AG20443 (cell line): ENCODE measurements around the gene ALX4.

Source experiments
- DNase-seq: peaks from one replicate; pipeline ENCODE4 v3.0.0; 2012; ENCODE audit warnings: low spot score, mixed read lengths

The ALX4 gene

DNA sequence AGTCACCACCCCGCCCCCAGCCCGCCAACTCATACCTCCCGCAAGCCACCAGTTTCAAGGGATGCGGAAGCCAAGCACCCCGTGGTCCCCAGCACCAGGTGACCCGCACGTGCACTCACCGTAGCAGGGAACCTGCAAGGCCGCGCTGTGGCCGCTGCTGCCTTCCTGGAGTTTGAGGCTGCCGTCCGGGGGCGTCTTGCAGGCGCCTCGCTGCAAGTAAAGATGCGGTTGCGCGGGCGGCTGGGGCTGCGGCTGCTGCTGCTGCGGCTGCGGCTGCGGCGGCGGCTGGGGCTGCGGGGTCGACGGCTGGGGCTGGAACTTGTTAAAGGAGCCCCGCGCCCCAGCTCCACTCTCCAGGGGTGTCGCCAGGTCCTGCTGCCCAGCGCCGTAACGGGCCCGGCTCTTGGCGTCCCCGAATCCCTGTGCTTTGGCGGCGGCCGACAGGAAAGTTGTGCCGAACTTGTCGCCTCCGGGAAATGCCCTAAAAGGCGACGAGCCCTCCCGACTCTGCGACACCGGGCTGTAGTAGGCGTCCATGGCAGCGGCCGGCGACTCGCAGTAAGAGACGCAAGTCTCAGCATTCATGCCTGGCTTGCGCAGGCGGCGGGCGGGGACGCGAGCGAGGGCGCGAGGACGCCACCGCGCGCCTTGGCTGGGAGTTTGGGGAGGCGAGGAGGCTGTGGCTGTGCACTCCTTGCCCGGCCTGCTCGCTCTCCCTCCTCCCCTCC, at the start of gene ALX4:
ALX4 (minus strand) TSS at position 662 of the 728 bp plus-strand sequence; CDS start at position 585, 77 bp downstream.
- DNase-seq = peak; percentile 69

- no peak for DNase-seq
Measured at GRCh38 chr11:44359162-44359561, 49.2 kb upstream of the ALX4 start.

- no peak for DNase-seq
Measured at GRCh38 chr11:44358713-44359112, 48.8 kb upstream of the ALX4 start.

DNA sequence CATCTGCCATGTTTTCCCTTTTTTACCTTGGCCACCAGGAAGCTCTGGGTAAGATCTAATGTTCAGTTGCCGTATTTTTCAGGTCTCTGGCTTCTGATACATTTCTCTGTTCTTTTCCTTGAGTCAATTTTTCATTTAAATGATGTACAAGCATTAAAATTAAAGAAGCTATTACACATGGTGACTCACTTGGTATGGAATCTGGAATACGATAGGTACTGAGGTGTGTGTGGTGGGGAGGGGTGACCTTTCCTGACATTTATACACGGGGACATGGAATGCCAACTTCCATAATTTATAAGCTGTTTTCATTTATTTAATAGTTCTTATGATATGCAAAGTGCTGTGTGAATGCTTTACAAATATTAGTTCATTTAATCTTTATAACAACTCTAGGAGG, 47.8 kb upstream of the ALX4 start:
- no peak for DNase-seq

DNA sequence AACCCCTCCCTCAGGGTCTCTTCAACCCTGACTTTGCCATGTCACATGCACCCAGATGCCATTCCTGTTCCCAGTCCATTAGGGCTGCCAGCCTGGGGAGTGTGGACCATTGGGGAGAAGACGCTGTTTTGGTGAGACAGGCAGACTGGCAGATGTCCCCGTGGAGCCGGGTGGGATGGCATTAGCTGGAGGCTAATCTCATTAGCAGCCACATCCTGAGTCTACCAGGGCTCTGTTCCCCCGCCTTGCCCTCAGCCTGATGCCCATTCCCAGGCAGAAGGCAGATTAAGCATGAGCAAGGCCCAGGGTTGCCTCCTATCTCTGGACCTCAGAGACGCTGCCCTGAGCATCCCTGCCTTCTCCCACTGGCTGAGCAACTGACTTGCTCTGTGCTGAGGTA, 46.4 kb upstream of the ALX4 start:
- no peak for DNase-seq

- DNase-seq = no peak
Measured at GRCh38 chr11:44351898-44352498, 42.1 kb upstream of the ALX4 start.

DNA sequence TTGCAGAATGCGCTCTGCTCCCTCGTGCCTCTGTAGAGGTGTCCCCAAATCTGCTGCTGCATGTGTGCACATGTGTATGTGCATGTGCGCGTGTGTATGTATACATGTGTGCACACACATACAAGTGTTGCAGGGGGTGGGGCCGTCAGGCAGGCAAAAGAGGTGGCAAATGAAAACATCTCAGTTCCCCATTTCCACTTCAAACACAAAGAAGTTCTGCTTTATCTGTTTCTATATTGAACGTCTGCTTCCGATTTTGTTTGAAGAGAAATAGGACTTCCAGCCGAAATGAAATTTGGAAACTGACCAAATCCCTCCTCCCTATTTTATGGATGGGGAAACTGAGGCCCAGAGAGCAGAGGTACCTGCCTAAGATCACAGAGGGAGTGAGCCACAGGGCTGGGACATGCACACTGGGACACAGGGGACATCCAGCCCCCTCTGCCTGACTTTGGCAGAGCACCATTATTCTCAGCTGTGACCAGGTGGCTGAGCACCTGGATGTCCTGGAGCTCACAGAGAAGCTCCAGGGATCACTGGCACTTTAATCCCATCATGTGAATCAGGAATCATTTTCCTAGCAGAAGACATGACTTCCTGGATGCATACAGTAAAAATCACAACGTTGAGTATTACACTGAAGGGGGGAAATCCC, 41.2 kb upstream of the ALX4 start:
- no peak for DNase-seq

- no peak for DNase-seq
Measured at GRCh38 chr11:44349328-44349727, 39.4 kb upstream of the ALX4 start.

DNA sequence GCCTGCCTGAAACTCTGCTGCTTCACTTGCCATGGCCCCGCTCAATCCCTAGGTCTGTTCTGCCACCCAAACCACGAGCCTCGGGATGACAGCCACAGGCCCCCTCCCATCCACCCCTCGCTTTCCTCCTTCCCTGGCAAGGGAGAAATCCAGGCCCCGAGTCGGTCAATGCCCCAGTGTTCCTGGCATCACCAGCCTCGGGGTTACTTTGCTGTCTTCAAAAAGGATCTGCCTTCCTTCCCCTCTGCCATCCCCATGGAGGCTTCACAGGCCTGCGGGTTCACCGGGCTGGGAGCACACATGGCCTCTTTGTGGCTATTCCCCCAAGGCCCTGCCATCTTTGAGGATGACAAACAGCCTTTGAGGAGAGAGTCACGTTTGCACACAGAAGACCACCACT, 38.8 kb upstream of the ALX4 start:
- DNase-seq = no peak

DNA sequence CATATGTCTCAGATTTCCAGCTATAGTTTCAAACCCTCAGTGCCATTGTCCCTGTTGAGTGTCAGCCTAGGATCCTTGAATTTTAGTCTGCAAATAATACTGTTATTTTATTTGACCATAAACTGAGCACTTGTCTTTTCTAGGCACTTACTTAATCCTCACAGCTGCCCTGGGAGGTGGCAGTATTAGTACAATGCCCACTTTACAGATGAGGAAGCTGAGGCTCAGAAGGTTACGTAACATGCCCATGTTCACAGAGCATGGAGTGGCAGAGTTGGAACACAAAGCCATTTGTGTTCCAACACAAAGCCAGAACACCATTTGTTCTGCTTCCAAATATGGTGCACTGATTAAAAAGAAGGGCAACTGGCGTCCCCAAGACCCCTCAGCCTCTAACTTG, 38.2 kb upstream of the ALX4 start:
- DNase-seq = no peak

GRCh38 chr11:44347538-44347937, 37.6 kb upstream of the ALX4 start:
- no peak for DNase-seq

- DNase-seq = no peak
Measured at GRCh38 chr11:44346983-44347382, 37.0 kb upstream of the ALX4 start.

DNA sequence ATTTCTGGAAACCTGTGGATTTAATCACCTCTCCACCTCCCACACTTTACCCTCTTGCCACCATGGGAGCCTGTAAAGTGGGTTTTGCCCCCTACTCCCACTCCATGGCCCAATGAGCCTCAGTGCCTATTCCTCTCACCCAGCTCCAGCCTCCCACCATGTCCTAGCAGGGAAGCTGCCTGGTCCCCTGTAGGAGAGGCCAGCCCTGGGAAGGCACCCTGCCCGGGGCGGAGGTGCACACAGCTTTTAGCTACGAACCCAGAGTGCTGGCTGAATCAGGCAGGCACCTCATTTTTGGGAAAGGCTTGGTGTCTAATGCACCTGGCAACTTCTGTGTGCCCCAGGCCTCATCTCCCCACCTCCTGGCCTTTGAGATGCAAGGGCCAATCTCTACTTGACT, 35.8 kb upstream of the ALX4 start:
- no peak for DNase-seq

- DNase-seq = no peak
Measured at GRCh38 chr11:44344921-44345320, 35.0 kb upstream of the ALX4 start.

GRCh38 chr11:44344423-44344820, 34.5 kb upstream of the ALX4 start:
- DNase-seq = no peak

- DNase-seq = no peak
Measured at GRCh38 chr11:44343778-44344422, 34.0 kb upstream of the ALX4 start.

DNA sequence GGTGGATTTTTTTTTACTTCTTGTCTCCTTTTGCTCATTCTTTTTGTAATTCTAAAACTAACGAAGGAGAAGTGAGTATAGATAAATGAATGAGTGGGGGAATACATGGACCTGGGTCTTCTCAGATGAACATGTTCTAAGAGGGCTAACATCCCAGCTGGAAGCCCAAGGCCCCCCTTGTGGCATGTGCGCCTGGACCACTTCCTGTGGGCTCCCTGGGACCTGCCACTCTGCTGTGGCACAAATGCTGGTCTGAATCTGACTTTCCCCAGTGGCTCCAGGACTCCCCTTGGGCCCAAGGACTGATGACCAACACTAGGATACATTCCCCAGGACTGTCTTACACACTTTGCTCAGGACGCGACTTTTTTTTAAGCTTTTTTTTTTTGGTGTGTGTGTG, 32.7 kb upstream of the ALX4 start:
- DNase-seq = no peak

- no peak for DNase-seq
Measured at GRCh38 chr11:44340656-44341055, 30.7 kb upstream of the ALX4 start.

GRCh38 chr11:44339530-44339883, 29.6 kb upstream of the ALX4 start:
- DNase-seq = no peak

GRCh38 chr11:44338698-44339529, 29.0 kb upstream of the ALX4 start:
- DNase-seq = no peak

GRCh38 chr11:44338026-44338425, 28.1 kb upstream of the ALX4 start:
- no peak for DNase-seq

GRCh38 chr11:44335919-44336318, 26.0 kb upstream of the ALX4 start:
- no peak for DNase-seq
